ENCODE data around the gene SMYD5. TPM values are rescaled to one million over a fixed set of nuclear protein-coding genes. Genes with fewer than 3 reads are reported as not detected.
A peak's percentile ranks its signal among the peaks of the same experiment; 100 is the strongest.

The SMYD5 gene
- total RNA-seq, 2 experiments from 2014 or later, result 39.1 to 46.7 TPM

DNA sequence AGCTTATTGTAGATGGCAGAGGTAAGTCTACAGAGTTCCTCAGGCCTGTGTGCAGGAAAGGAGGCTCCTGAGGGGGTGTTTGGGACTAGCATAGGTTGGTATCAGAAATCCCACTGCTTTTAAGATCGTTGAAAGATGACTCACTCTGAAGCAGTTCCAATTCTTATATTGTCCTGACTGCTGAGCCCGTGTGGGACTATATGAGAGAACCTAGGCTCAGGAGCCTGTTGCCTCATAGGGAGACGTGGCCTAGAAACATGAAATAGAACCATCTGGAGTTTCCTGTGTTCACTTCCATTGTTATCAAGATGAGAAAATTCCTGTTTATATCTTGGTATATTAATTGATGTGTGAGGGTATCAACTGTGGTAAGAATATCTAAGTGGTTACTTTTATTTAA, 25.7 kb downstream of the SMYD5 start:
- H3K27ac Mint-ChIP-seq, result no peak overlapping the region
- intact Hi-C loops (cut with DNase I, micrococcal nuclease), result loop anchor here (5.0 to 10.0 kb wide), 3 partner anchors 145 to 1215 kb away; partner anchors contain the start of genes INO80B (in 2 of the 2), WBP1 (in 2 of the 2), ALMS1 (in 1 of the 2) and TPRKB (in 1 of the 2)
- no peaks in the 10 kb centered on the region for H3K27me3 Mint-ChIP-seq
- H3K27me3 ChIP-seq (ENCODE audit: control insufficient read depth in 1 of 2, insufficient read depth in 2 of 2, low read length in 2 of 2), result no peaks in the 10 kb centered on the region
- H3K4me1 Mint-ChIP-seq (ENCODE audit: low read depth), result peaks cover 45% of the 10 kb centered on the region
- peaks cover 63% of the 10 kb centered on the region for H3K36me3 ChIP-seq (ENCODE audit: insufficient read depth, low read length)
- DNase-seq, result no peak
- POLR2A ChIA-PET, result no interaction called here
- CTCF ChIA-PET, result no interaction called here
- H3K4me1 ChIP-seq (ENCODE audit: insufficient read depth, low read length), result peaks cover 25% of the 10 kb centered on the region
- TF ChIP-seq, protein P1, sequence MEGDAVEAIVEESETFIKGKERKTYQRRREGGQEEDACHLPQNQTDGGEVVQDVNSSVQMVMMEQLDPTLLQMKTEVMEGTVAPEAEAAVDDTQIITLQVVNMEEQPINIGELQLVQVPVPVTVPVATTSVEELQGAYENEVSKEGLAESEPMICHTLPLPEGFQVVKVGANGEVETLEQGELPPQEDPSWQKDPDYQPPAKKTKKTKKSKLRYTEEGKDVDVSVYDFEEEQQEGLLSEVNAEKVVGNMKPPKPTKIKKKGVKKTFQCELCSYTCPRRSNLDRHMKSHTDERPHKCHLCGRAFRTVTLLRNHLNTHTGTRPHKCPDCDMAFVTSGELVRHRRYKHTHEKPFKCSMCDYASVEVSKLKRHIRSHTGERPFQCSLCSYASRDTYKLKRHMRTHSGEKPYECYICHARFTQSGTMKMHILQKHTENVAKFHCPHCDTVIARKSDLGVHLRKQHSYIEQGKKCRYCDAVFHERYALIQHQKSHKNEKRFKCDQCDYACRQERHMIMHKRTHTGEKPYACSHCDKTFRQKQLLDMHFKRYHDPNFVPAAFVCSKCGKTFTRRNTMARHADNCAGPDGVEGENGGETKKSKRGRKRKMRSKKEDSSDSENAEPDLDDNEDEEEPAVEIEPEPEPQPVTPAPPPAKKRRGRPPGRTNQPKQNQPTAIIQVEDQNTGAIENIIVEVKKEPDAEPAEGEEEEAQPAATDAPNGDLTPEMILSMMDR (IDR thresholded peaks at IDR 0.05), result no peak
- H3K4me3 ChIP-seq (ENCODE audit: low read length), result no peak overlapping the region
- no peaks in the 10 kb centered on the region for H3K9me3 ChIP-seq (ENCODE audit: control insufficient read depth in 1 of 2, insufficient read depth in 1 of 2, low read length in 2 of 2)
- peaks cover 68% of the 10 kb centered on the region for H3K36me3 Mint-ChIP-seq (ENCODE audit: low read depth)
- no peaks in the 10 kb centered on the region for H3K9me3 Mint-ChIP-seq
- H3K27ac ChIP-seq (ENCODE audit: low read depth in 1 of 2, low read length in 2 of 2), result no peak overlapping the region
- no peak overlapping the region for H3K4me3 Mint-ChIP-seq
- no peak for ATAC-seq (ENCODE audit: poor library complexity)

DNA sequence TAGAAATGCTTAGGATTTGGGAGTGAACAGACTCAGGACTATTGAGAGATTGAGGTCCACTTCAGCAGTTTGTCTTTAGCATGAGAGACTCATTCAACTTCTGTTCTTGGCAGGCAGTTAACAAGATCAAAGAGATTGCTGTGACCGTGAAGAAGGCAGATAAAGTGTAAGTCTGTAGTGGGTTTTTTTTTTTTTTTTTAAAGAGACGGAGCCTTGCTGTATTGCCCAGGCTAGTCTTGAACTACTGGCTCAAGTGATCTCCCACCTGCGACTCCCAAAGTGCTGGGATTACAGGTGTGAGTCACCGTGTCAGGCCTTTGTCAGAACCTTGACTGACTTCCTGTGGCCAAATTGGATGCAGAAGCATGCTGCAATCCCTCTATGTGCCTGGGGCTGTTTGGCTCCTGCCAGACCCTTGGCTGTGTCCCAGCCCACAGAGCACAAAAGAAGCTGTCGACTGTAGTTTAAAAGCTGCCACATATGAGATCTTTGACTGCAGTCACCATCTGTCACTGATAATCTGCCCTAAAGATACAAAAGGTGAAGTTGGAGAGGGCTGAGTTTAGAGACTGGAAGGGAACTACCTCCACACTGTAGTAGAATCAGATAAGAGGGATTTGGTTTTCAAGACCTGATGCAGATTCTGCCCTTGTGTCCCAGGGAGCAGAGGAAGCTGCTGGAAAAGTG, 30.0 kb downstream of the SMYD5 start:
- H3K4me1 ChIP-seq (ENCODE audit: insufficient read depth, low read length), result no peaks in the 10 kb centered on the region
- peak overlapping the region; percentile 5 for H3K27ac Mint-ChIP-seq

DNA sequence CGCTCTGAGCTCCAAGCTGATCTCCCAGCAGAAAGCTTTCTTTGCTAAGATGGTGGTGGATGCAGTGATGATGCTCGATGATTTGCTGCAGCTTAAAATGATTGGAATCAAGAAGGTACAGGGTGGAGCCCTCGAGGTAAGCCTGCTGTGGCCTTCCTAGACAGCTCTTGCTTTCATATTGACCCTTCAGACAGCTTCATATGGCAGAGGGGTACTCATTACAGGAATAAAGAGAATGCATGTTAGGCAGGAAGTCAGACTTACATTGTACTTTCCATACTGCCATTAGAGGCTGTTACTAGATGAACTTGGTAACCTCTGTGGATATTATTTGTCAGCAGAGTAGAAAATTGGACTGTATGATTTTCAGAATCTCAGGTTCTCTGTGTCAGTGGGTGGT, 30.5 kb downstream of the SMYD5 start:
- ChIA-PET POLR2A (interaction anchor here (0.8 to 2.1 kb wide), 2 partner anchors 9 to 11 kb away, joined by 3 to 8 read pairs; partner anchors contain the start of gene CCT7), CTCF (no interaction called here)
- DNase-seq, result no peak
- H3K27me3 Mint-ChIP-seq, result no peaks in the 10 kb centered on the region
- no peak overlapping the region for H3K4me3 Mint-ChIP-seq
- Histone ChIP-seq H3K27me3 (ENCODE audit: control insufficient read depth in 1 of 2, insufficient read depth in 2 of 2, low read length in 2 of 2) (no peaks in the 10 kb centered on the region), H3K9me3 (ENCODE audit: control insufficient read depth in 1 of 2, insufficient read depth in 1 of 2, low read length in 2 of 2) (no peaks in the 10 kb centered on the region), H3K4me3 (ENCODE audit: low read length) (no peak overlapping the region), H3K27ac (ENCODE audit: low read depth in 1 of 2, low read length in 2 of 2) (no peak overlapping the region), H3K4me1 (ENCODE audit: insufficient read depth, low read length) (no peaks in the 10 kb centered on the region), H3K36me3 (ENCODE audit: insufficient read depth, low read length) (peaks cover 95% of the 10 kb centered on the region)
- H3K27ac Mint-ChIP-seq, result peak overlapping the region; percentile 5
- peaks cover 10% of the 10 kb centered on the region for H3K4me1 Mint-ChIP-seq (ENCODE audit: low read depth)
- TF ChIP-seq, protein P1 (IDR thresholded peaks at IDR 0.05), result no peak
- intact Hi-C loops (cut with DNase I, micrococcal nuclease), result no loop called here
- H3K36me3 Mint-ChIP-seq (ENCODE audit: low read depth), result peaks cover 93% of the 10 kb centered on the region
- H3K9me3 Mint-ChIP-seq, result no peaks in the 10 kb centered on the region
- no peak for ATAC-seq (ENCODE audit: poor library complexity)

More for the DNA sequence above, 30.0 kb downstream of the SMYD5 start:
- peaks cover 15% of the 10 kb centered on the region for H3K4me1 Mint-ChIP-seq (ENCODE audit: low read depth)
- intact Hi-C loops (cut with DNase I, micrococcal nuclease), result no loop called here
- no peaks in the 10 kb centered on the region for H3K9me3 Mint-ChIP-seq
- CTCF ChIA-PET, result no interaction called here
- TF ChIP-seq, protein P1 (IDR thresholded peaks at IDR 0.05), result no peak
- Histone ChIP-seq H3K36me3 (ENCODE audit: insufficient read depth, low read length) (peaks cover 95% of the 10 kb centered on the region), H3K4me3 (ENCODE audit: low read length) (no peak overlapping the region), H3K27ac (ENCODE audit: low read depth in 1 of 2, low read length in 2 of 2) (no peak overlapping the region), H3K27me3 (ENCODE audit: control insufficient read depth in 1 of 2, insufficient read depth in 2 of 2, low read length in 2 of 2) (no peaks in the 10 kb centered on the region), H3K9me3 (ENCODE audit: control insufficient read depth in 1 of 2, insufficient read depth in 1 of 2, low read length in 2 of 2) (no peaks in the 10 kb centered on the region)
- H3K36me3 Mint-ChIP-seq (ENCODE audit: low read depth), result peaks cover 93% of the 10 kb centered on the region
- H3K4me3 Mint-ChIP-seq, result no peak overlapping the region
- no peaks in the 10 kb centered on the region for H3K27me3 Mint-ChIP-seq
- ATAC-seq (ENCODE audit: poor library complexity) (no peak), DNase-seq (no peak)
- POLR2A ChIA-PET, result interaction anchor here (1.6 to 2.1 kb wide), 2 partner anchors 8 to 10 kb away, joined by 8 to 9 read pairs; partner anchors contain the start of genes CCT7 and PRADC1
